HepG2 (cell line): ENCODE measurements around the gene CELF6.

Source experiments
- CREB1 ChIP-seq, 2 experiments: fragments of 450-650 bp in 1 of 2; IDR thresholded peaks; 2 replicates each; pipeline ENCODE4 v1.6.1; 2016 to 2017; ENCODE audit warnings: control low read depth in 1 of 2, mild to moderate bottlenecking in 1 of 2, missing compliant biosample characterization in 1 of 2, missing genetic modification characterization in 1 of 2
- KDM1A ChIP-seq: IDR thresholded peaks from 2 replicates; pipeline ENCODE4 v1.6.1; 2016; ENCODE audit warnings: missing compliant biosample characterization
- MXD4 ChIP-seq: IDR thresholded peaks from 2 replicates; pipeline ENCODE4 v1.6.1; 2016; ENCODE audit warnings: mild to moderate bottlenecking, missing biosample characterization, missing genetic modification reagents
- SMC3 ChIP-seq: IDR thresholded peaks from 2 replicates; pipeline ENCODE4 v1.6.1; 2011; ENCODE audit warnings: low read length, improper control_type of control experiment
- YY1 ChIP-seq: IDR thresholded peaks from 2 replicates; pipeline ENCODE4 v1.6.1; 2011; ENCODE audit warnings: low read length, low read depth, moderate library complexity, mild to moderate bottlenecking; ENCODE audit not compliant: insufficient read depth, insufficient replicate concordance
- ZBTB21 ChIP-seq: sonication (generic); formaldehyde crosslinking; IDR thresholded peaks from 2 replicates; pipeline ENCODE4 v1.4.0; 2020; ENCODE audit warnings: missing genetic modification reagents
- TF ChIP-seq, protein P1 (sequence below): sonication (generic); formaldehyde crosslinking; IDR thresholded peaks from 2 replicates; pipeline ENCODE4 v1.4.0; 2020; ENCODE audit warnings: low read depth, missing genetic modification reagents
- TF ChIP-seq, protein P2 (sequence below), 2 experiments: sonication (generic) in 1 of 2; formaldehyde crosslinking in 1 of 2; IDR thresholded peaks; 2 replicates each; pipeline versions ENCODE4 v1.4.0 to v1.6.1; 2018 to 2020; ENCODE audit warnings: missing genetic modification reagents in 2 of 2, borderline replicate concordance in 1 of 2, low read depth in 1 of 2, mild to moderate bottlenecking in 1 of 2, missing biosample characterization in 1 of 2
- TF ChIP-seq, protein P3 (sequence below): sonication (generic); formaldehyde crosslinking; conservative IDR thresholded peaks from 2 replicates; pipeline ENCODE4 v1.4.0; 2020; ENCODE audit warnings: missing genetic modification reagents
- TF ChIP-seq, protein P4 (sequence below): sonication (generic); formaldehyde crosslinking; IDR thresholded peaks from 2 replicates; pipeline ENCODE4 v1.5.0; 2020; ENCODE audit warnings: mild to moderate bottlenecking, missing genetic modification reagents, moderate library complexity

DNA sequence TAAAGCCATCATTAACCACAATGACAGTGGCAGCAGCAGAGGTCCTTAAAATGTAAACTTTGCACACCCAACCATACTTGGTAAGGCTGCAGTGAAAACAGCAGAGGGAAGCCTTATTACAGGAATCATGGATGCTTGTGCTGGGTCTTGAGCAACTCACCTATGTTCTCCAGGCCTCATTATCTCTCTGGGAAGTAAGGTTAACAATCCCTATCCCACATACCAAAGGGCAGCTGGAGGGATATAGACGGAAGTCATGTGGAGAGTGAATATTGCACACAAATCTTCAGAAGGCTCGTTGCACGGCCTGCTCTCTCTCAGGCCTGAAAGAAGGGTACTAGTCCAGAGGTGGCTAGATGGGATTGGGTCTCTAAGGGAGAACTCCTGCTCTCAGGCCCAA, 25.8 kb upstream of the CELF6 start:
- TF ChIP-seq YY1 (no peak), SMC3 (no peak), ZBTB21 (CRISPR knock-in tag) (no peak), KDM1A (no peak), MXD4 (CRISPR knock-in tag) (no peak), CREB1 (IDR thresholded peaks at IDR 0.05) (no peak), CREB1 (CRISPR knock-in tag; IDR thresholded peaks at IDR 0.05) (no peak)
- TF ChIP-seq, protein P1, sequence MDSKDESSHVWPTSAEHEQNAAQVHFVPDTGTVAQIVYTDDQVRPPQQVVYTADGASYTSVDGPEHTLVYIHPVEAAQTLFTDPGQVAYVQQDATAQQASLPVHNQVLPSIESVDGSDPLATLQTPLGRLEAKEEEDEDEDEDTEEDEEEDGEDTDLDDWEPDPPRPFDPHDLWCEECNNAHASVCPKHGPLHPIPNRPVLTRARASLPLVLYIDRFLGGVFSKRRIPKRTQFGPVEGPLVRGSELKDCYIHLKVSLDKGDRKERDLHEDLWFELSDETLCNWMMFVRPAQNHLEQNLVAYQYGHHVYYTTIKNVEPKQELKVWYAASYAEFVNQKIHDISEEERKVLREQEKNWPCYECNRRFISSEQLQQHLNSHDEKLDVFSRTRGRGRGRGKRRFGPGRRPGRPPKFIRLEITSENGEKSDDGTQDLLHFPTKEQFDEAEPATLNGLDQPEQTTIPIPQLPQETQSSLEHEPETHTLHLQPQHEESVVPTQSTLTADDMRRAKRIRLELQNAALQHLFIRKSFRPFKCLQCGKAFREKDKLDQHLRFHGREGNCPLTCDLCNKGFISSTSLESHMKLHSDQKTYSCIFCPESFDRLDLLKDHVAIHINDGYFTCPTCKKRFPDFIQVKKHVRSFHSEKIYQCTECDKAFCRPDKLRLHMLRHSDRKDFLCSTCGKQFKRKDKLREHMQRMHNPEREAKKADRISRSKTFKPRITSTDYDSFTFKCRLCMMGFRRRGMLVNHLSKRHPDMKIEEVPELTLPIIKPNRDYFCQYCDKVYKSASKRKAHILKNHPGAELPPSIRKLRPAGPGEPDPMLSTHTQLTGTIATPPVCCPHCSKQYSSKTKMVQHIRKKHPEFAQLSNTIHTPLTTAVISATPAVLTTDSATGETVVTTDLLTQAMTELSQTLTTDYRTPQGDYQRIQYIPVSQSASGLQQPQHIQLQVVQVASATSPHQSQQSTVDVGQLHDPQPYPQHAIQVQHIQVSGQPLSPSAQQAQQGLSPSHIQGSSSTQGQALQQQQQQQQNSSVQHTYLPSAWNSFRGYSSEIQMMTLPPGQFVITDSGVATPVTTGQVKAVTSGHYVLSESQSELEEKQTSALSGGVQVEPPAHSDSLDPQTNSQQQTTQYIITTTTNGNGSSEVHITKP (CRISPR knock-in tag), result no peak
- TF ChIP-seq, protein P2, sequence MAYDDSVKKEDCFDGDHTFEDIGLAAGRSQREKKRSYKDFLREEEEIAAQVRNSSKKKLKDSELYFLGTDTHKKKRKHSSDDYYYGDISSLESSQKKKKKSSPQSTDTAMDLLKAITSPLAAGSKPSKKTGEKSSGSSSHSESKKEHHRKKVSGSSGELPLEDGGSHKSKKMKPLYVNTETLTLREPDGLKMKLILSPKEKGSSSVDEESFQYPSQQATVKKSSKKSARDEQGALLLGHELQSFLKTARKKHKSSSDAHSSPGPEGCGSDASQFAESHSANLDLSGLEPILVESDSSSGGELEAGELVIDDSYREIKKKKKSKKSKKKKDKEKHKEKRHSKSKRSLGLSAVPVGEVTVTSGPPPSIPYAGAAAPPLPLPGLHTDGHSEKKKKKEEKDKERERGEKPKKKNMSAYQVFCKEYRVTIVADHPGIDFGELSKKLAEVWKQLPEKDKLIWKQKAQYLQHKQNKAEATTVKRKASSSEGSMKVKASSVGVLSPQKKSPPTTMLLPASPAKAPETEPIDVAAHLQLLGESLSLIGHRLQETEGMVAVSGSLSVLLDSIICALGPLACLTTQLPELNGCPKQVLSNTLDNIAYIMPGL (CRISPR knock-in tag; IDR thresholded peaks at IDR 0.05; ENCODE audit: borderline replicate concordance in 1 of 2, low read depth in 1 of 2), result no peak
- TF ChIP-seq, protein P3, sequence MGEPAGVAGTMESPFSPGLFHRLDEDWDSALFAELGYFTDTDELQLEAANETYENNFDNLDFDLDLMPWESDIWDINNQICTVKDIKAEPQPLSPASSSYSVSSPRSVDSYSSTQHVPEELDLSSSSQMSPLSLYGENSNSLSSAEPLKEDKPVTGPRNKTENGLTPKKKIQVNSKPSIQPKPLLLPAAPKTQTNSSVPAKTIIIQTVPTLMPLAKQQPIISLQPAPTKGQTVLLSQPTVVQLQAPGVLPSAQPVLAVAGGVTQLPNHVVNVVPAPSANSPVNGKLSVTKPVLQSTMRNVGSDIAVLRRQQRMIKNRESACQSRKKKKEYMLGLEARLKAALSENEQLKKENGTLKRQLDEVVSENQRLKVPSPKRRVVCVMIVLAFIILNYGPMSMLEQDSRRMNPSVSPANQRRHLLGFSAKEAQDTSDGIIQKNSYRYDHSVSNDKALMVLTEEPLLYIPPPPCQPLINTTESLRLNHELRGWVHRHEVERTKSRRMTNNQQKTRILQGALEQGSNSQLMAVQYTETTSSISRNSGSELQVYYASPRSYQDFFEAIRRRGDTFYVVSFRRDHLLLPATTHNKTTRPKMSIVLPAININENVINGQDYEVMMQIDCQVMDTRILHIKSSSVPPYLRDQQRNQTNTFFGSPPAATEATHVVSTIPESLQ (CRISPR knock-in tag), result no peak
- TF ChIP-seq, protein P4, sequence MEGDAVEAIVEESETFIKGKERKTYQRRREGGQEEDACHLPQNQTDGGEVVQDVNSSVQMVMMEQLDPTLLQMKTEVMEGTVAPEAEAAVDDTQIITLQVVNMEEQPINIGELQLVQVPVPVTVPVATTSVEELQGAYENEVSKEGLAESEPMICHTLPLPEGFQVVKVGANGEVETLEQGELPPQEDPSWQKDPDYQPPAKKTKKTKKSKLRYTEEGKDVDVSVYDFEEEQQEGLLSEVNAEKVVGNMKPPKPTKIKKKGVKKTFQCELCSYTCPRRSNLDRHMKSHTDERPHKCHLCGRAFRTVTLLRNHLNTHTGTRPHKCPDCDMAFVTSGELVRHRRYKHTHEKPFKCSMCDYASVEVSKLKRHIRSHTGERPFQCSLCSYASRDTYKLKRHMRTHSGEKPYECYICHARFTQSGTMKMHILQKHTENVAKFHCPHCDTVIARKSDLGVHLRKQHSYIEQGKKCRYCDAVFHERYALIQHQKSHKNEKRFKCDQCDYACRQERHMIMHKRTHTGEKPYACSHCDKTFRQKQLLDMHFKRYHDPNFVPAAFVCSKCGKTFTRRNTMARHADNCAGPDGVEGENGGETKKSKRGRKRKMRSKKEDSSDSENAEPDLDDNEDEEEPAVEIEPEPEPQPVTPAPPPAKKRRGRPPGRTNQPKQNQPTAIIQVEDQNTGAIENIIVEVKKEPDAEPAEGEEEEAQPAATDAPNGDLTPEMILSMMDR (CRISPR knock-in tag), result no peak
